Skeletal muscle tissue (tissue), 1 donor: ENCODE data around the gene GXYLT1. TPM values are rescaled to one million over a fixed set of nuclear protein-coding genes. Genes with fewer than 3 reads are reported as not detected.

Source experiments
- total RNA-seq: library from RNA; depleted of rRNA; stranded (reverse); fragments of >200 nt; gene quantifications from one replicate; pipeline ENCODE4 v1.2.3, GENCODE V29; 2014

Gene GXYLT1
- total RNA-seq, 1 donor from 2014 or later, result 11.5 TPM

Other genes starting within 250 kb of the GXYLT1 start
- 19.3 TPM for gene YAF2, start 93.4 kb upstream of the GXYLT1 start, total RNA-seq
- gene ZCRB1, start 181.2 kb upstream of the GXYLT1 start, total RNA-seq, result 6.8 TPM
- gene PPHLN1, start 181.3 kb upstream of the GXYLT1 start, total RNA-seq, result 59.0 TPM